GM21447 (cell line): ENCODE data around the gene PHF20.
"Not testable (repeated sequence)": the region's sequence is repeated elsewhere in the genome, so short reads cannot be mapped to it uniquely, and the experiment has no call there.

Experiments
- ATAC-seq: cut with Tn5 transposase; IDR thresholded peaks from one replicate; pipeline ENCODE4 v1.9.1; 2021; ENCODE audit not compliant: unreplicated experiment

The PHF20 gene

DNA sequence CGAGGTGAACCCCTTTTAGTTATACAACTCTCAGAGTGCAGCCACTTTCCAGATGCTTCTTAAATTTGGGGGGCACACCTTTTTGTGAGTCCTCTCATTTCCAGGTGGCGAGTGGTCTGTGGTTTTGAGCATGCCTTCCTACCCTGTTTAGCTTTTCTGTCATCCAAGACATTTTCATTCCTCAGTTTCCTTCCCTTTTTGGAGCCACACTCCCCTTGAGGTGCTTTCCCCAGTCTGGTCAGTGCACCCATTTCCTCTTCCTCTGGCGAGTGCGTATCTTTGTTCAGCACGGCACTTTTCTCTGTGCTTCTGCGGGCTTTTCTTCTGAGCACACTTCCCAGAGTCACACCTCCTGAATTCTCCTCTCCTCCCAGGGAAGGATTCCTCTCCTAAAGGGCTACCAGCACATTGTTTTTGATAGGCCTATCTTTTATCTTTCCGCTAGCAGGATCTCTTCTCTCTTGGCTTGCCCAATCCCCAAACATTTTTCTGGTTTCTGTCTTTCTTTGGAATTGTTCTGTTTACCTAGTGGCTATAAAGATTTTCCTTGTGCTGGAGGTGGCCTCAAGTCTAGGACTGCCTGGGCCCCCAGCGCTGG lies 1.4 kb downstream of the PHF20 start:
- peak; percentile 30 for ATAC-seq

DNA sequence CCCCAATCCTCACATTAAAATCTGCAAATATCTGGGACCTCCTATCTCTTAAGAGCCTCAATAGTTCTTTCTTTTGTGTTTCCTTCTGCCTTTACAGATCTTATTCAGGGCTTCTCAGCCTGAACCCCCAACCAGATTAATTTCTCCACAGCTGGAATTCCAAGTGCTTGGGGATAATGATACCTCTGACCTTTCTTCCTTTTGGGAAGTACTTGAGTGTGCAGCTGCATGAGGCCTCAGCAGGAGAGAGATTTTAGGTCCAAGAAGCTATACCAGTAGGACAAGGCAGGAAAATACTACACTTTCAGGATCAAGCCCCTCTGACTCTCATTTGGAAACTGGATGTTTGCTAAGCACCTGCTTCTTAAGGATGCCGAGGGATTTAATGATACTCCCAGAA lies 2.6 kb downstream of the PHF20 start:
- no peak for ATAC-seq

DNA sequence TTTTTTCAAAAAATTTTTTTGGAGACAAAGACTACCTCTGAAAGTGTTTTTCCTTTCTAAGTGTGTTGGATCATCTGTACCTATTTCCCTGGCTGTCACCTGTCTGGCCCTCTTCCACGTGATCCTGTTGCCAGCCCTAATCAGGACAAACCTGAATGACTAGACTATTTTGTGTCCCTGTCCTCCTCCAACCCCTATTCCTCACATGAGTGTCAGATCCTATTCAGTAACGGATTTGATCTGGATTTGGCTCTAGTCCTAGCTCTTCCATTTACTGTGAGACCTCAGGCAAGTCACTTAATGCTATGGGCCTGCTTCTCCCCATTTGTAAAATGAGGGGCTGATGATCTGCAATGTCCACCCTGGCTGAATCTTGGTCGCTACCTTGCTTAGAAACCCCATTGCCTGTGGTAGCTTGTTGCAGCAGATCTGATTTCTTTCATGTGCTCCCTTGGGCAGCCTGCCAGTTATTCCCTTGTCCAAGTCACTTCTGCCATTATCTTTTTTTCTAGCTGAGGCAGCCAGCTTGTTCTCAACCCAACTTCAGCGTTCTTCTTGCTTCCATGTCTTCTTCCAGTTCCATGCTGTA lies 4.8 kb downstream of the PHF20 start:
- ATAC-seq: no peak

DNA sequence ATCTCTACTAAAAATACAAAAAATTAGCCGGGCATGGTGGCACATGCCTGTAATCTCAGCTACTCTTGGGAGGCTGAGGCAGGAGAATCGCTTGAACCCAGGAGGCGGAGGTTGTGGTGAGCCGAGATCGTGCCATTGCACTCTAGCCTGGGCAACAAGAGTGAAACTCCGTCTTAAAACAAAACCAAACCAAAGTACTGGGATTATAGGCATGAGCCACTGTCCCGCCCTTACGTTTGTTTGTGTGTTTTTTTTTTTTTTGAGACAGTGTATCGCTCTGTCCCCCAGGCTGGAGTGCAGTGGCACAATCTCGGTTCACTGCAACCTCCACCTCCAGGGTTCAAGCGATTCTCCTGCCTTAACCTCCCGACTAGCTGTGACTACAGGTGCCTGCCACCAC lies 12.0 kb downstream of the PHF20 start:
- not testable (repeated sequence) for ATAC-seq

DNA sequence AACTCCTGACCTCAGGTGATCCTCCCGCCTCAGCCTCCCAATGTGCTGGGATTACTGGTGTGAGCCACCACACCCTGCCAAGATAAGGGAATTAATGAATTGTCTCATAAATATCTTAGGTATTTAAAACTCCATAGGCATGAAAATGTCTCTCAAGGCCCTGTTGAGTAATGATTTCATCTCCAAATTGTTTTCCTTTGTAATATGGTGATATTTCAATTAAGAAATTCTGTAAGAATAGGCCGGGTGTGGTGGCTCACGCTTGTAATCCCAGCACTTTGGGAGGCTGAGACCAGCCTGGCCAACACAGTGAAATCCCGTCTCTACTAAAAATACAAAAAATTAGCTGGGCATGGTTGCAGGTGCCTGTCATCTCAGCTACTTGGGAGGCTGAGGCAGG lies 13.7 kb downstream of the PHF20 start:
- ATAC-seq: not testable (repeated sequence)

DNA sequence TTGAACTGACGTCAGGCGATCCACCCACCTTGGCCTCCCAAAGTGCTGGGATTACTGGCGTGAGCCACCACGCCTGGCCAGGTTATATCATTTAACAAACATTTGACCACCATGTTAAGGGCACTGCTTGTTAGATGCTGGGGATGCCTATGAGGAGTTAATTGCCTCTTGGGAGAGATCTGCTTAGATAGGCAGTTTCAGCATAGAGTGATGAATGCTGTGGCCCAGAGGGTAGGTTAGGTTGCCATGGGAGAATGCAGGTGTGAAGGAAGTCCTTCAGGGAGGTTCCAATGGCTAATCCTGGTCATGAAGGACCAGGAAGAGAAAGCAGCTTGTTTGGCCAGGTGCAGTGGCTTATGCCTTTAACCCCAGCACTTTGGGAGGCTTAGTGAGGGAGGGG lies 17.0 kb downstream of the PHF20 start:
- ATAC-seq: no peak

DNA sequence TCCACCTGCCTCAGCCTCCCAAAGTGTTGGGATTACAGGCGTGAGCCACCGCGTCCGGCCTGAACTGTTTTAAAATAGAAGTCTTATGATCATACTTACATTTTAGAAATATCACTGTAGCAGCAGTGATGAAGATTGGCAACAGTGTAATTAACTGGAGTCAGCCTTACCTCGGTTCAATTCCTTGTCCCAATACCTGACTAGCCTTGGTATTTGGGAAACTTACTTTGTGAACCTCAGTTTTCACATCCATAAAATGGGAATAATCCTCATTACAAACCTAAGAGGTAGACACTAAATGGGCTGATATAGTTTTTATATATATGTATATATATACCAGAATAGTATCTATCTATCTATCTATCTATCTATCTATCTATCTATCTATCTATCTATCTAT lies 19.3 kb downstream of the PHF20 start:
- no peak for ATAC-seq

DNA sequence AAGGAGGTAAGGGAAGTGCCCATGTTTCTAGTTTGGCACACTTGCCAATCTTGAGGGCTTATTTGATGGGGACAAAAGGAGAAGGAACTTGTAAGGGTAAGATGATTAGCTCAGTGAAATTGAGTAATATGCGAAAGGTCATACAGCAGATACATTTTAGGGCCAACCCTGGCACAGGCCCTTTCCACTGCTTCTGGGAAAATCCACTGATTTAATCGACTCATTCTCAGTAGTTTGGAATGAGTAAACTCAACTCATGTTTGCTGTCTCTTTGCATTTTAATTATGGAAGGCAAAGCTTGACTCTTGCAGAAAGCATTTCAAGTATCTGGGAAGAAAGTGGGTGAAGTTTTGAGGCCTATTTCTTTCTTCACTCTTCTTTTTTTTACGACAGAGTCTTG lies 20.0 kb downstream of the PHF20 start:
- ATAC-seq: no peak

DNA sequence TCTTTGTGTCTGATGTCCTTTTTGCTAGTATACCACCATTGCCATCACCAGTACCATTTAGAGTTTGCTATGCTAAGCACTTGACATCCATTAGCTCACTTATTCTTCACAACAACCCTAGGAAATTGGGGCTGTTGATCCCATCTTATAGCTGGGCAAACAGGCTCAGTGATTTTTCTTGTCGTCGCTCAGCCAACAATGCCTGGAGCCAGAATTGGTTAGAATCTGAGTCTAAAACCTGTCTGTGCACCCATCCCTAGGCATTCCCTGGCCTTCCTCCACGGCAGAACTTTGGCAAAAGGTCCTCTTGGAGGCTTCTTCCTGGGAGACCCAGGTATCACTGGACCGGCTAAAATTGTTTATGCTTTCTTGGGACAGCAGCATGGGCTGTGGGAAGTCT lies 20.9 kb downstream of the PHF20 start:
- no peak for ATAC-seq

DNA sequence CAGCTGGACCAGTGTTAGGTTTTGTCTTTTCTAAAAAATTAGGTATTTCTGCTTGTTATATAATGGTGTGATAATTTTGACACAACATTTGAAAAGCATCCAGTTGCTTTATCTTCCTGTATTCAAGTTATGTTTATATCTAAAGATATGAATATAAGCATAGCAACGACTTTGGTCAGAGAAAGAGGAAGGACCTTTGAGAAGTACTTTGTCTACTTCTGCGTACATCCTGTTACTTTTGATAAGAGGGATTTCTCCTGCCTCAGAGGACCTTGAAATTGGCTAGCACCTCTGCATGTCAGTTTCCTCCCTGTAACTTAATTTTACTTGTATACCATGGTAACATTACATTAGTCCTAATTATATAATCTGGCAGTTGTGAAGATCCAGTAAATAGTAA lies 24.8 kb downstream of the PHF20 start:
- ATAC-seq: no peak

DNA sequence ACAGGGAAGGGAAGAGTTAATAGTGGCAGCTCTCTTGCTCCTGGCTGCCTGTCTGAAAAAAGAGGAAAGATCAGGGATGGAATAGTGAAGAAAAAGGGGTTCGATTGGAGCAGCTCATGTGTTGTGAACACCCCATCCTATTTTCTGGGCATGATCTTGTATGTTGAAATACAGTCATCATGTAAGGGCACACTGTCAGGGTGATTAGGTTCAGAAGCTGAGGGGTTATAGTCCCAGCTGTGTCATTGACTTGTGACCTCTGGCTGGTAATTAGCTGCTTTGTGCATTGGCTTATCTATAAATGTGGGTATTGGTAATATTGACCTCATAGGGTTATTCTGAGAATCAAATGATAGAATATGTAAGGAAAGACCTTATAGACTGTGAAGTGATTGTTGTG lies 30.1 kb downstream of the PHF20 start:
- ATAC-seq: no peak

DNA sequence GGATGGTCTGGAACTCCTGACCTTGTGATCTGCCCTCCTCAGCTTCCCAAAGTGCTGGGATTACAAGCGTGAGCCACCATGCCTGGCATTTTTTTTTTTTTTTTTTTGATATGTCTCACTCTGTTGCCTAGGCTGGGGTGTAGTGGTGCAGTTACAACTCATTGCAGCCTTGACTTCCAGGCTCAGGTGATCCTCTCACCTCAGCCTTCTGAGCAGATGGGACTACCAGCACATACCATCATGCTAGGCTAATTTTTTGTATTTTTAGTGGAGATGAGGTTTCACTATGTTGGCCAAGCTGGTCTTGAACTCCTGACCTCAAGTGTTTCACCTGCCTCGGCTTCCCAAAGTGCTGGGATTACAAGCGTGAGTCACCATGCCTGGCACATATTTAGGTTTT lies 34.3 kb downstream of the PHF20 start:
- no peak for ATAC-seq

DNA sequence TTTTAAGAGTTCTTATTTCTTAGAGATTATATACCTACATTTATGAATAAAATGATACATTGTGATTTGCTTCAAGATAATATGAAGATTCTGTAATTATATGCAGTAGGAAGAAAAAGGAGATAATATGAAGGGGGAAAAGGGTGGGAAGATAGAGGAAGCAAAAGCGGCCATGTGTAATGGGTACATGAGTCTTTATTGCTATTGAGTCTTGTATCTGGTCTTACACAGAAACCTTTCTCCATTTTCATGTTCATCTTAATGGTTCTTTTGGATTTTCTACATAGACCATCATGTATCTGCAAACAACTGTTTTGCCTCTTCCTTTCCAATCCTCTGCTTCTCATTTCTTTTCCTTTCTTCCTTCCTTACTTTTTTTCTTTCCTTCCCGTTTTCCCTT lies 36.1 kb downstream of the PHF20 start:
- no peak for ATAC-seq

DNA sequence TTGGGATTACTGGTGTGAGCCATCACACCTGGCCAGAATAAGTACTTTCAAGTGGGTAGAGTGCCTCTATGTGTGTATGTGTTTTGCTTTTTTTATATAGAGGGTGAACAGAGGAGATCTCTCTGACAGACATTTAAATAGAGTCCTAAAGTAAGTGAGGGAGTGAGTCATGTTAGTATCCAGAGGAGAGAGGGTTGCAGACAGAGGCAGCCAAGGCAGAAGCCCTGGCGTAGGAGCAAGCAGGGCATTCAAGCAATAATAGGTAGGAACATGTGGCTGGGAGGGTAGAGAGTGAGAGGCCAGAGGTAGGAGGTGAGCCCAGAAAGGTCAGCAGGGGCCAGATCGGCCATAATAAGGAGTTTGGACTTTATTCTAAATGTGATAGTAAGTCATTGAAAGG lies 48.9 kb downstream of the PHF20 start:
- ATAC-seq: no peak

DNA sequence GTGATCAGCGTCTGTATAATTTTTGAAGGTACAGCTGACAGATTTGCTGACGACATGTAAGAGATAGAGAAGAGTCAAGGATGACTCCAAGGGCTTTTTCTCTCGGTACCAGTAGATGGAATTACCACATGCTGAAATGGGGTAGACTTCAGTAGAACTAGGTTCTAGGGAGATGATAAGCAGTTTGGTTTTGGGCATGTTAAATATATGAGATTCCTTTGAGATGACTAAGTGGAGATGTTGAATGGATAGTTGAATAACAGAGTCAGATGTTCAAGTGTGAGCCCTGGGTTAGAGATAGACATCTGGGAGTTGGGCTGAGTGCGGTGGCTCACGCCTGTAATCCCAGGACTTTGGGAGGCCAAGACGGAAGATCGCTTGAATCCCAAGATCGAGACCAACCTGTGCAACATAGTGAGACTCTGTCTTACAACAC lies 50.0 kb downstream of the PHF20 start:
- no peak for ATAC-seq

DNA sequence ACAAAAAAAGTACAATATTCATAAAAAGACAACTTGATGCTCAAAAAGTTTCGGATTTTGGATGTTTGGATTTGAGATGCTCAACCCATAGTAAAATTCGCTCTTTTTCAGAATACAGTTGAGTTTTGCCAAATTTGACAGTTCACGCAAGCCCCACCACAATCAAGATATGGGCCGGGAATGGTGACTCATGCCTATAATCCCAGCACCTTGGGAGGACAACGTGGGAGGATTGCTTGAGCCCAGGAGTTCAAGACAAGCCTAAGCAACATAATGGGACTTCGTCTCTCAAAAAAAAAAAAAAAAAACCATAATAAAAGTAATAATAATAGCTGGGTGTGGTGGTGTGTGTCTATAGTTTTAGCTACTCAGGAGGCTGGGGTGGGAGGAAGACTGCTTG lies 51.3 kb downstream of the PHF20 start:
- ATAC-seq: no peak

DNA sequence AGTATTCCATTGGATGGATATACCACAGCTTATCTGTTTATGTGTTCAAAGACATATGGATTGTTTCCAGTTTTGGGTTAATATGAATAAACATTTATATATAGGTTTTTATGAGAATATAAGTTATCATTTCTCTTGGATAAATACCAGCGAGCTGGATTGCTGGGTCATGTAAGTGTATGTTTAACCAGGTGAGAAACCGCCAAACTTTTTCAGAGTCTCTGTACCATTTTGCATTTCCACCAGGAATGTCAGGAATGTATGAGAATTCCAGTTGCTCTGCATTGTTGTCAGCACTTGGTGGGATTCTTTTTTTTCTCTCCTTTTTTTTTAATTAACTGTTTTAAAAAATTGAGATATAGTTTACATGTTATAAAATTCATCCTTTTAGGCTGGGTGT lies 52.1 kb downstream of the PHF20 start:
- no peak for ATAC-seq

DNA sequence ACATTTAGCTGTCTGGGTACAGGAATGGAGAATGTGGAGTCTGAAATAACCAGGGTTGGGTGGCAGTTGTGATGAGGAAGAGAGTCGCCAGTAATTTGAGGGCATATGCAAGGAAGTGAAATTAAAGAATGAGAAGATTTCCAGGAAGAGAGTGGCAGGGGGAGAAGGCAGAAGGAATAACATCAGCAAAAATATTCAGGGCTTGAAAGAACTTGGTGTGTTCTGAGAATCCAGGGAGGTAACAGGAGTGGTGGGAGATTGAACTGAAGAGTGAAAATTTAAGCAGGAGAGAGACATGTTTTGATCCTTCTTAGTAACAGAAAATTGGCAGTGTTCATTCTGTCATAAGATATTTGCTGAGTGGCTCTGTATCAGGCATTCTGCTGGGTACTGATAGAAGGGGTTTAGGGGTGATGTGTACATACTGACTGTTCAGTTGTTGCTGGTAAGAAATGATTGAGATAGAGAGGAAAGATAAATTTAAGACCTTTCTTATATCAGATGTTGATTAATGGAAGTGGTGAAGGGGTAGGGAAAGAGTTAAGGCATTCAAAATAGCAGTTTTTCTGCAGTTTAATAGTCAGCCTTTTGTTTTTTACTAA lies 54.7 kb downstream of the PHF20 start:
- ATAC-seq: no peak

DNA sequence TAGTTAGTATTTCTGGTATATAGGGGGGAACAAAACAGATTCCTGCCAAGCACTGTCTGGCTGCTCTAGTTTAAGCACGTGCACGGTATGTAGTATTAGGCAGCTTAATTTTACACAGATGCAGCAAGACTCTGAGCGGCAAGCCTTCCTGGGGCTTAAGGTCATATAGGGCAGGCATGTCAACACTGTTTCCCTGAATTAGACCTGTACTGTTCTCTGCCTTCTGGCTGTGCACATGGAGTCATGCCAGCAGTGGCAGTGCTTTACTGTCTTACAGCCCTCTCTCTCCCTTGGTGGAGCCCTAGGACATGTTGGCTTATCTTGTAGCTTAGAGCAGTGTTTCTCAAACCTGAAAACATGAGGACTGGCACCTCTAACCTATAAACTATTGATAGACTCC lies 56.6 kb downstream of the PHF20 start:
- ATAC-seq: no peak

DNA sequence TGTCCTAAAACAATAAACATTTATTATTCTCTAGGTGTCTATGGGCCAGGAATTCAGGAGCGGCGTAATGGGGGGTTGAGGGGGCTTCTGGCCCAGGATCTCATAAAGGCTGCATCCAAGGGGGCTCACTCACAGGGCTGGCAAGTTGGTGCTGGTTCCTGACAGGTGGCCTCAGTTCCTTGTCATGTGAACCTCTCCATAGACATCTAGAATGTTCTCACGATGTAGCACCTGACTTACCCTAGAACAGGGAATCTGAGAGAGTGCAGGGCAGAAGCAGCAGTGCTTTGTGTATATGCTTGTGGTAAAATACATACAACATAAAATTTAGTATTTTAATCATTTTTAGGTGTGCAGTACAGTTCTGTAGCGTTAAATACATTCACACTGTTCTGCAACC lies 57.1 kb downstream of the PHF20 start:
- ATAC-seq: no peak

DNA sequence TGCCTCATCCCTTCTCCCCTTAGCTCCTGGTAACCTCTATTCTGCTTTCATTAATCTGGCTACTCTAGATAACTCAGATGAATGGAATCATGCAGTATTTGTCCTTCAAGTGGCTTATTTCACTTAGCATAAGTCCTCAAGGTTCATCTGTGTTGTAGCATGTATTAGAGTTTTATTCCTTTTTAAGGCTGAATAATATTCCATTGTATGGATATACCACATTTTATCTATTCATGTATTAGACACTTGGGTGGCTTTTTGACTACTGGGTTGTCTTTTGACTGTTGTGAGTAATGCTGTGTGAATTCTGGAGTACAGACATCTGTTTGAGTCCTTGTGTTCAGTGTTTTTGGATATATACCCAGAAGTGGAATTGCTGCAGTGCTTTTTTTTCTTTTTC lies 58.4 kb downstream of the PHF20 start:
- ATAC-seq: no peak

DNA sequence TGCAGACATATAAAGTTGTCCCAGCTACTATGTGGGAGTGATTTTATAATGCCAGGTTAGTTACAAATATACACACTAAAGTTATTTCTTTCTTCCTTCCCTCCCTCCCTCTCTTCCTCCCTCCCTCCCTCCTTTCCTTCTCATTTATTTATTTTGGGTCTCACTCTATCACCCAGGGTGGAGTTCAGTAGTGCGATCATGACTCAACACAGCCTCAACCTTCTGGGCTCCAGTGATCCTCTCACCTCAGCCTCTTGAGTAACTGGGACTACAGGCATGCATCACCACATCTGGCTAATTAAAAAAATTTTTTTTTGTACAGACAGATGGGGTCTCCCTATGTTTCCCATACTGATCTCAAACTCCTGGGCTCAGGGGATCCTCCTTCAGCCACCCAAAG lies 59.2 kb downstream of the PHF20 start:
- ATAC-seq: no peak

DNA sequence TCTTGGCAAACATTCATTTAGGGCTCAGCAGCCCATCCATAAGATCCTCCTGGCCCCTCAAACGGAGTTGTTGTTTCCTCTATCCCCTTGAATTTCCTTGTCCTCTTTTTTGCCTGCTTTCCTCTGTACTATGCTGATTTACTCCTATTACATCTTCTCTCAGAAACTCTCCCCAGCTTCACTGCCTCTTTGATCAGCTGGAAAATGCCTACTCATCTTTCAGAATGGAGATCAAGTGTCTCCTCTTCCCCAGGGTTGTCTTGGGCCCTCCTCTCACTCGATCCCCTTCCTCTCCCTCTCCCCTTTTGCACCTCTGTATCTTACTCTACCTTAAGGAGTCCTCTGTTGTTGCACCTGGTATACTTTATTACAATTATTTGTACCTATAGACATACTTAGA lies 60.2 kb downstream of the PHF20 start:
- no peak for ATAC-seq
